Fibroblast of lung (primary cell): ENCODE results near the gene LINGO3.

ENCODE experiments used
- CTCF ChIP-seq, 2 donors: IDR thresholded peaks in 1 of 2; conservative IDR thresholded peaks in 1 of 2; 1 replicate in 1 of 2; 2 replicates in 1 of 2; pipeline ENCODE4 v1.5.1; 2011 to 2012; ENCODE audit warnings: low read length in 2 of 2, control low read depth in 1 of 2, inconsistent platforms in 1 of 2, low read depth in 1 of 2, mild to moderate bottlenecking in 1 of 2
- EZH2 ChIP-seq: IDR thresholded peaks from 2 replicates; pipeline ENCODE4 v1.5.1; 2012; ENCODE audit warnings: low read length, control low read depth, mild to moderate bottlenecking; ENCODE audit errors: missing control alignments

- no peak for TF ChIP-seq CTCF (conservative IDR thresholded peaks at IDR 0.05 in 1 of 2, IDR thresholded peaks at IDR 0.05 in 1 of 2; ENCODE audit: low read depth in 1 of 2, low read length in 2 of 2)
- no peak for TF ChIP-seq EZH2
Measured at GRCh38 chr19:2341244-2341751, 33.3 kb upstream of the LINGO3 start.
